SK-N-SH treated with all-trans-retinoic acid at 6 μM for 48 hours (cell line): ENCODE results near the gene PHLDA3.

Source experiments
- ARNTL ChIP-seq: fragments of 450-650 bp; formaldehyde crosslinking; IDR thresholded peaks from 2 replicates; pipeline ENCODE4 v1.5.0; 2020; ENCODE audit warnings: low read depth, mild to moderate bottlenecking, moderate library complexity, borderline replicate concordance
- BACH2 ChIP-seq: fragments of 250-450 bp; sonication (Bioruptor Pico); IDR thresholded peaks from 2 replicates; pipeline ENCODE4 v1.9.0; 2021; ENCODE audit warnings: mild to moderate bottlenecking, borderline replicate concordance
- PATZ1 ChIP-seq: fragments of 250-450 bp; sonication (Bioruptor Pico); IDR thresholded peaks from 2 replicates; pipeline ENCODE4 v1.8.0; 2020; ENCODE audit warnings: mild to moderate bottlenecking, moderate library complexity, borderline replicate concordance
- POU6F1 ChIP-seq: fragments of 250-450 bp; sonication (Bioruptor Pico); IDR thresholded peaks from 2 replicates; pipeline ENCODE4 v1.8.0; 2021; ENCODE audit warnings: low read depth, mild to moderate bottlenecking, moderate library complexity, borderline replicate concordance
- PPARA ChIP-seq: fragments of 250-450 bp; sonication (Bioruptor Pico); IDR thresholded peaks from 2 replicates; pipeline ENCODE4 v1.5.0; 2020; ENCODE audit warnings: mild to moderate bottlenecking, borderline replicate concordance
- SNAI2 ChIP-seq: fragments of 250-450 bp; sonication (Bioruptor Pico); IDR thresholded peaks from 2 replicates; pipeline ENCODE4 v1.5.0; 2020; ENCODE audit warnings: mild to moderate bottlenecking, moderate library complexity
- TOX ChIP-seq: fragments of 250-450 bp; sonication (Bioruptor Pico); IDR thresholded peaks from 2 replicates; pipeline ENCODE4 v1.8.0; 2021; ENCODE audit warnings: mild to moderate bottlenecking, moderate library complexity, borderline replicate concordance
- TF ChIP-seq, protein P1 (sequence below): fragments of 250-450 bp; sonication (Bioruptor Pico); IDR thresholded peaks from 2 replicates; pipeline ENCODE4 v1.5.1; 2021; ENCODE audit warnings: mild to moderate bottlenecking, moderate library complexity

DNA sequence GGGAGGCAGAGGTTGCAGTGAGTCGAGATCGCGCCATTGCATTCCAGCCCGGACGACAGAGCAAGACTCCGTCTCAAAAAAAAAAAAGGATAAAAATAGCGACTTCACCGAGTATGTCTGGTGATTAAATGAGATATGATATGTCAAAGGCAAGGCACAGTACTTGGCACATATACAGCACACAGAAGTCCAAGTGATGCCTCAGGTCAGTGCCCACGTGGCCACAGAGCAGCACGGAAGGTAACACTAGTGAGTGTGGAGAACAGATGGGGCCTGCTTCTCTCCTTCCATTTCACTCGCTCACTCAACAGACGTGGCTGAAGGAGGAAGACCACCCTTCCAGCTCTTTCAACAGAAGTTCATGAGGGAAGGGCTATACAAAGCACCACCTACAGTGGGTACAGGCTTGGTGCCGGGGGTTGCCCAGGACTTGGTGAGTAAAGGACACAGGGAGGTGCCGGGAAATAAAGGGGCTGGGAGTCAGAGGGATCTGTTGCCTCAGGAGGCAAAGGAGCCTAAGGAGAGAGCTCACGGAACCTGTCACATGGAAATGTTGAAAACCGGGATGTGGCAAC lies 29.0 kb upstream of the PHLDA3 start:
- TF ChIP-seq, protein P1, sequence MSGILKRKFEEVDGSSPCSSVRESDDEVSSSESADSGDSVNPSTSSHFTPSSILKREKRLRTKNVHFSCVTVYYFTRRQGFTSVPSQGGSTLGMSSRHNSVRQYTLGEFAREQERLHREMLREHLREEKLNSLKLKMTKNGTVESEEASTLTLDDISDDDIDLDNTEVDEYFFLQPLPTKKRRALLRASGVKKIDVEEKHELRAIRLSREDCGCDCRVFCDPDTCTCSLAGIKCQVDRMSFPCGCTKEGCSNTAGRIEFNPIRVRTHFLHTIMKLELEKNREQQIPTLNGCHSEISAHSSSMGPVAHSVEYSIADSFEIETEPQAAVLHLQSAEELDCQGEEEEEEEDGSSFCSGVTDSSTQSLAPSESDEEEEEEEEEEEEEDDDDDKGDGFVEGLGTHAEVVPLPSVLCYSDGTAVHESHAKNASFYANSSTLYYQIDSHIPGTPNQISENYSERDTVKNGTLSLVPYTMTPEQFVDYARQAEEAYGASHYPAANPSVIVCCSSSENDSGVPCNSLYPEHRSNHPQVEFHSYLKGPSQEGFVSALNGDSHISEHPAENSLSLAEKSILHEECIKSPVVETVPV (CRISPR knock-in tag): no peak
- TF ChIP-seq ARNTL (no peak), TOX (CRISPR knock-in tag) (no peak), PPARA (CRISPR knock-in tag) (no peak), SNAI2 (CRISPR knock-in tag) (no peak), POU6F1 (CRISPR knock-in tag) (no peak), PATZ1 (no peak), BACH2 (CRISPR knock-in tag) (no peak)
